Measurements from ENCODE around the gene KRTAP1-3.
"Not testable (repeated sequence)": the region's sequence is repeated elsewhere in the genome, so short reads cannot be mapped to it uniquely, and the experiment has no call there.

Gene KRTAP1-3

GRCh38 chr17:41054025-41054424, 19.4 kb upstream of the KRTAP1-3 start:
- no peak for DNase-seq (ENCODE audit: low spot score)

- DNase-seq (ENCODE audit: low spot score), result no peak
Observed at GRCh38 chr17:41052566-41052965, 17.9 kb upstream of the KRTAP1-3 start.

GRCh38 chr17:41049110-41049509, 14.4 kb upstream of the KRTAP1-3 start:
- peak; percentile 67 for DNase-seq (ENCODE audit: low spot score)

GRCh38 chr17:41048441-41048840, 13.8 kb upstream of the KRTAP1-3 start:
- peak; percentile 79 for DNase-seq (ENCODE audit: low spot score)

- DNase-seq (ENCODE audit: low spot score), result not testable (repeated sequence)
Observed at GRCh38 chr17:41046735-41047465, 12.2 kb upstream of the KRTAP1-3 start, which contains the start of gene KRTAP2-1. TSS of gene KRTAP2-1 (minus strand) at chr17:41047316. CDS start at chr17:41047267, 49 bp downstream.

- no peak for DNase-seq (ENCODE audit: low spot score)
Observed at GRCh38 chr17:41042953-41043352, 8.3 kb upstream of the KRTAP1-3 start.

- DNase-seq (ENCODE audit: low spot score), result peak; percentile 43
Observed at GRCh38 chr17:41040783-41041571, 6.3 kb upstream of the KRTAP1-3 start, which contains the start of gene KRTAP1-1. TSS of gene KRTAP1-1 (minus strand) at chr17:41041450. CDS start at chr17:41041397, 53 bp downstream.

- no peak for DNase-seq (ENCODE audit: low spot score)
Observed at GRCh38 chr17:41037853-41038350, 3.2 kb upstream of the KRTAP1-3 start.

- DNase-seq (ENCODE audit: low spot score), result no peak
Observed at GRCh38 chr17:41029633-41030245, 4.9 kb downstream of the KRTAP1-3 start, which contains the start of gene KRTAP1-4. TSS of gene KRTAP1-4 (minus strand) at chr17:41030195. CDS start at chr17:41030078, 117 bp downstream.

GRCh38 chr17:41026715-41027471, 7.8 kb downstream of the KRTAP1-3 start, which contains the start of gene KRTAP1-5:
TSS of gene KRTAP1-5 (minus strand) at chr17:41027208. CDS start at chr17:41027155, 53 bp downstream.
- DNase-seq (ENCODE audit: low spot score), result peak; percentile 59

GRCh38 chr17:41024697-41025096, 10.0 kb downstream of the KRTAP1-3 start:
- no peak for DNase-seq (ENCODE audit: low spot score)

GRCh38 chr17:41020336-41020735, 14.3 kb downstream of the KRTAP1-3 start:
- no peak for DNase-seq (ENCODE audit: low spot score)

GRCh38 chr17:41019415-41019814, 15.3 kb downstream of the KRTAP1-3 start:
- no peak for DNase-seq (ENCODE audit: low spot score)

- no peak for DNase-seq (ENCODE audit: low spot score)
Observed at GRCh38 chr17:41018541-41018940, 16.1 kb downstream of the KRTAP1-3 start.

GRCh38 chr17:41016578-41017215, 18.0 kb downstream of the KRTAP1-3 start:
- DNase-seq (ENCODE audit: low spot score), result no peak

- no peak for DNase-seq (ENCODE audit: low spot score)
Observed at GRCh38 chr17:41015454-41015853, 19.2 kb downstream of the KRTAP1-3 start.

GRCh38 chr17:41013606-41014005, 21.1 kb downstream of the KRTAP1-3 start:
- peak; percentile 69 for DNase-seq (ENCODE audit: low spot score)

GRCh38 chr17:41013181-41013580, 21.5 kb downstream of the KRTAP1-3 start:
- DNase-seq (ENCODE audit: low spot score), result peak; percentile 19

- DNase-seq (ENCODE audit: low spot score), result no peak
Observed at GRCh38 chr17:41012326-41013120, 22.2 kb downstream of the KRTAP1-3 start.

- DNase-seq (ENCODE audit: low spot score), result no peak
Observed at GRCh38 chr17:41010441-41010840, 24.2 kb downstream of the KRTAP1-3 start.
